H9 (cell line): ENCODE results near the gene DIP2C. TPM values are rescaled to one million over a fixed set of nuclear protein-coding genes. Genes with fewer than 3 reads are reported as not detected.
A peak's percentile ranks its signal among the peaks of the same experiment; 100 is the strongest.

Experiments used
- DNase-seq: peaks from one replicate; pipeline ENCODE4 v3.0.0-alpha.2; 2017
- H2AFZ ChIP-seq: one replicate; pipeline ENCODE4 v1.6.1; 2013; ENCODE audit warnings: mild to moderate bottlenecking, low read length, control low read depth, moderate library complexity
- H2AK5ac ChIP-seq: 2 replicates; pipeline ENCODE4 v1.6.1; 2013; ENCODE audit warnings: low read length, control low read depth, mixed read lengths; ENCODE audit not compliant: insufficient read length
- H2BK120ac ChIP-seq: one replicate; pipeline ENCODE4 v1.6.1; 2013; ENCODE audit warnings: low read depth, mild to moderate bottlenecking, low read length, control low read depth, inconsistent platforms; ENCODE audit not compliant: poor library complexity, severe bottlenecking
- H2BK12ac ChIP-seq: 2 replicates; pipeline ENCODE4 v1.6.1; 2013; ENCODE audit warnings: low read length, control low read depth, mixed read lengths, low read depth; ENCODE audit not compliant: insufficient read length
- H2BK15ac ChIP-seq: 2 replicates; pipeline ENCODE4 v1.6.1; 2013; ENCODE audit warnings: low read depth, low read length, control low read depth
- H2BK20ac ChIP-seq: one replicate; pipeline ENCODE4 v1.6.1; 2013; ENCODE audit warnings: low read depth, mild to moderate bottlenecking, low read length, control low read depth, inconsistent platforms; ENCODE audit not compliant: poor library complexity, severe bottlenecking
- H2BK5ac ChIP-seq: 2 replicates; pipeline ENCODE4 v1.6.1; 2013; ENCODE audit warnings: low read length, control low read depth, mixed read lengths; ENCODE audit not compliant: insufficient read length
- H3K14ac ChIP-seq: 2 replicates; pipeline ENCODE4 v1.6.1; 2013; ENCODE audit warnings: low read length, control low read depth; ENCODE audit not compliant: insufficient read depth
- H3K18ac ChIP-seq: 2 replicates; pipeline ENCODE4 v1.6.1; 2013; ENCODE audit warnings: low read depth, mild to moderate bottlenecking, mixed read lengths, low read length, control low read depth; ENCODE audit not compliant: insufficient read length
- H3K23ac ChIP-seq: 2 replicates; pipeline ENCODE4 v1.6.1; 2013; ENCODE audit warnings: low read length, control low read depth, mixed read lengths, low read depth; ENCODE audit not compliant: insufficient read length
- H3K23me2 ChIP-seq: 2 replicates; pipeline ENCODE4 v1.6.1; 2013; ENCODE audit warnings: low read depth, mild to moderate bottlenecking, mixed read lengths, low read length, control low read depth; ENCODE audit not compliant: insufficient read length, poor library complexity, severe bottlenecking
- H3K27ac ChIP-seq: 2 replicates; pipeline ENCODE4 v1.5.1; 2013; ENCODE audit warnings: low read length, control low read depth, mixed read lengths, low read depth; ENCODE audit not compliant: insufficient read length
- H3K27me3 ChIP-seq: 2 replicates; pipeline ENCODE4 v1.6.1; 2013; ENCODE audit warnings: low read length, control low read depth, inconsistent platforms; ENCODE audit not compliant: insufficient read depth
- H3K4ac ChIP-seq: 2 replicates; pipeline ENCODE4 v1.6.1; 2013; ENCODE audit warnings: low read depth, mild to moderate bottlenecking, control low read depth, inconsistent platforms, low read length, moderate library complexity
- H3K4me1 ChIP-seq: 2 replicates; pipeline ENCODE4 v1.6.1; 2013; ENCODE audit warnings: low read length, control low read depth, inconsistent platforms; ENCODE audit not compliant: insufficient read depth
- H3K4me2 ChIP-seq: 2 replicates; pipeline ENCODE4 v1.6.1; 2013; ENCODE audit warnings: low read length, control low read depth, mixed read lengths; ENCODE audit not compliant: insufficient read length, insufficient read depth
- H3K56ac ChIP-seq: 2 replicates; pipeline ENCODE4 v1.6.1; 2013; ENCODE audit warnings: low read depth, mild to moderate bottlenecking, mixed read lengths, low read length, control low read depth; ENCODE audit not compliant: insufficient read length
- H3K79me1 ChIP-seq: 2 replicates; pipeline ENCODE4 v1.6.1; 2013; ENCODE audit warnings: low read depth, mild to moderate bottlenecking, moderate library complexity, low read length, control low read depth, inconsistent platforms; ENCODE audit not compliant: insufficient read depth, poor library complexity, severe bottlenecking
- H3K79me2 ChIP-seq: 2 replicates; pipeline ENCODE4 v1.6.1; 2013; ENCODE audit warnings: low read length, control low read depth, inconsistent platforms; ENCODE audit not compliant: insufficient read depth
- H3K9ac ChIP-seq: 2 replicates; pipeline ENCODE4 v1.6.1; 2013; ENCODE audit warnings: low read length, control low read depth, mixed read lengths; ENCODE audit not compliant: insufficient read length; ENCODE audit errors: extremely low read depth
- H3K9me3 ChIP-seq: one replicate; pipeline ENCODE4 v1.6.1; 2013; ENCODE audit warnings: low read depth, low read length, inconsistent platforms; ENCODE audit not compliant: control insufficient read depth
- H3T11ph ChIP-seq: one replicate; pipeline ENCODE4 v1.6.1; 2013; ENCODE audit warnings: mild to moderate bottlenecking, low read length, control low read depth, inconsistent platforms
- H4K20me1 ChIP-seq: one replicate; pipeline ENCODE4 v1.6.1; 2013; ENCODE audit not compliant: control insufficient read depth, insufficient read length, insufficient read depth
- H4K5ac ChIP-seq: 2 replicates; pipeline ENCODE4 v1.6.1; 2013; ENCODE audit warnings: low read depth, mild to moderate bottlenecking, mixed read lengths, low read length, control low read depth; ENCODE audit not compliant: insufficient read length
- H4K8ac ChIP-seq: replicated peaks from 2 replicates; pipeline ENCODE4 v1.6.1; 2013; ENCODE audit warnings: low read length, control low read depth, mixed read lengths, low read depth; ENCODE audit not compliant: insufficient read length
- H4K91ac ChIP-seq: 2 replicates; pipeline ENCODE4 v1.6.1; 2013; ENCODE audit warnings: low read depth, mild to moderate bottlenecking, moderate library complexity, mixed read lengths, low read length, control low read depth; ENCODE audit not compliant: insufficient read length
- H3K27ac Mint-ChIP-seq, 3 experiments: 2 replicates in 2 of 3; 3 replicates in 1 of 3; pipeline ENCODE4 v1.8.0; 2020 to 2021; ENCODE audit warnings: mixed read lengths in 3 of 3, mild to moderate bottlenecking in 1 of 3, moderate library complexity in 1 of 3
- H3K27me3 Mint-ChIP-seq: 2 replicates; pipeline ENCODE4 v1.8.0; 2021; ENCODE audit warnings: low read depth, mild to moderate bottlenecking, moderate library complexity, mixed read lengths
- H3K36me3 Mint-ChIP-seq, 3 experiments: 2 replicates in 2 of 3; 3 replicates in 1 of 3; pipeline ENCODE4 v1.8.0; 2020 to 2021; ENCODE audit warnings: low read depth in 3 of 3, mixed read lengths in 3 of 3; ENCODE audit not compliant: insufficient read depth in 1 of 3
- H3K4me1 Mint-ChIP-seq, 2 experiments: 2 replicates each; pipeline ENCODE4 v1.8.0; 2020; ENCODE audit warnings: mixed read lengths in 2 of 2
- H3K4me3 Mint-ChIP-seq, 2 experiments: 2 replicates in 1 of 2; 3 replicates in 1 of 2; pipeline ENCODE4 v1.8.0; 2020 to 2021; ENCODE audit warnings: mild to moderate bottlenecking in 2 of 2, mixed read lengths in 2 of 2, moderate library complexity in 1 of 2
- H3K9me3 Mint-ChIP-seq, 2 experiments: 2 replicates in 1 of 2; 3 replicates in 1 of 2; pipeline ENCODE4 v1.8.0; 2020; ENCODE audit warnings: mild to moderate bottlenecking in 2 of 2, mixed read lengths in 2 of 2, moderate library complexity in 1 of 2
- WGBS: extraction: QIAGEN DNeasy Blood & Tissue Kit; methylation state at CpG from one replicate; pipeline ENCODE4 v1.1.7; 2013; ENCODE audit warnings: missing lambda C conversion rate, low lambda C conversion rate, mixed read lengths; ENCODE audit not compliant: insufficient read length; ENCODE audit errors: extremely low coverage; 5-methylcytosine and 5-hydroxymethylcytosine counted together
- total RNA-seq: library from RNA; stranded (reverse); gene quantifications from 2 replicates; pipeline ENCODE4 v1.2.1, GENCODE V29; 2021
- TF ChIP-seq, protein P1 (sequence below): fragments of 200-600 bp; sonication (generic); conservative IDR thresholded peaks from 3 replicates; pipeline ENCODE4 v1.8.0; 2021; ENCODE audit warnings: antibody characterized with exemption, mild to moderate bottlenecking

DIP2C gene
- total RNA-seq, 1 experiment from 2014 or later, result 7.9 TPM

DNA sequence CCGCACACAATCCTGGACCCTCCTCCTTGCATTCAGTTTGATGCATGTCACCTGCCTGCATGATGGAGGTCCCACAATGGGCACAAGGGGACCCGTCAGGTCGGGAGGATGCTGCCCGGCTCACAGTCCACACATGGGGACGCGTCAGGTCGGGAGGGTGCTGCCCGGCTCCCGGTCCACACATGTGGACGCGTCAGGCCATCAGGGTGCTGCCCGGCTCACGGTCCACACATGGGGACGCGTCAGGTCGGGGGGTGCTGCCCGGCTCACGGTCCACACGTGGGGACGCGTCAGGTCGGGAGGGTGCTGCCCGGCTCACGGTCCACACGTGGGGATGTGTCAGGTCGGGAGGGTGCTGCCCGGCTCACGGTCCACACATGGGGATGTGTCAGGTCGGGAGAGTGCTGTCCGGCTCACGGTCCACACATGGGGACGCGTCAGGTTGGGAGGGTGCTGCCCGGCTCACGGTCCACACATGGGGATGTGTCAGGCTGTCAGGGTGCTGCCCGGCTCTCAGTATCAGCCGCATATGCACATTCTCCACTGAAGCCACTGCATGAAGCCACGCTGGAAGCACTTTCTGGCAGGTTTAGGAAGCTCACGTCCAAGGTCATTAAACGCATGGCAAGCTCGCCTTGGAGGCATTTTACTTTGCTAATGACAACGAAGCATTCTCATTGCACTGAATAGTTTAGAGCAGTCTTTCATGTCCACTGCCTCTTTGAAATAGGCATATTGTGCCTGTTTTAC, 50.3 kb downstream of the DIP2C start:
- Mint-ChIP-seq H3K27me3 (no peaks in the 10 kb centered on the region), H3K9me3 (no peaks in the 10 kb centered on the region), H3K36me3 (no peaks in the 10 kb centered on the region), H3K4me1 (peaks cover 21 to 22% of the 10 kb centered on the region in 2 experiments), H3K4me3 (no peak overlapping the region), H3K27ac (no peak overlapping the region)
- no peaks in the 10 kb centered on the region for H3K9me3 ChIP-seq
- H3K4me2 ChIP-seq, result no peak overlapping the region
- H3K27ac ChIP-seq, result no peak overlapping the region
- peaks cover 2% of the 10 kb centered on the region; the same call in 1 of the 2 replicates for H3K4me1 ChIP-seq
- H3K79me1 ChIP-seq, result peaks cover 7% of the 10 kb centered on the region
- WGBS, result no CpG with 5 or more reads among the region's 42 CpGs
- no peaks in the 10 kb centered on the region for H3K23me2 ChIP-seq
- no peak overlapping the region for H3K9ac ChIP-seq
- no peak overlapping the region for H2AK5ac ChIP-seq
- no peak overlapping the region for H3K18ac ChIP-seq
- H2BK20ac ChIP-seq, result no peak overlapping the region
- TF ChIP-seq, protein P1, sequence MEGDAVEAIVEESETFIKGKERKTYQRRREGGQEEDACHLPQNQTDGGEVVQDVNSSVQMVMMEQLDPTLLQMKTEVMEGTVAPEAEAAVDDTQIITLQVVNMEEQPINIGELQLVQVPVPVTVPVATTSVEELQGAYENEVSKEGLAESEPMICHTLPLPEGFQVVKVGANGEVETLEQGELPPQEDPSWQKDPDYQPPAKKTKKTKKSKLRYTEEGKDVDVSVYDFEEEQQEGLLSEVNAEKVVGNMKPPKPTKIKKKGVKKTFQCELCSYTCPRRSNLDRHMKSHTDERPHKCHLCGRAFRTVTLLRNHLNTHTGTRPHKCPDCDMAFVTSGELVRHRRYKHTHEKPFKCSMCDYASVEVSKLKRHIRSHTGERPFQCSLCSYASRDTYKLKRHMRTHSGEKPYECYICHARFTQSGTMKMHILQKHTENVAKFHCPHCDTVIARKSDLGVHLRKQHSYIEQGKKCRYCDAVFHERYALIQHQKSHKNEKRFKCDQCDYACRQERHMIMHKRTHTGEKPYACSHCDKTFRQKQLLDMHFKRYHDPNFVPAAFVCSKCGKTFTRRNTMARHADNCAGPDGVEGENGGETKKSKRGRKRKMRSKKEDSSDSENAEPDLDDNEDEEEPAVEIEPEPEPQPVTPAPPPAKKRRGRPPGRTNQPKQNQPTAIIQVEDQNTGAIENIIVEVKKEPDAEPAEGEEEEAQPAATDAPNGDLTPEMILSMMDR, result no peak
- H3K27me3 ChIP-seq, result no peaks in the 10 kb centered on the region
- H4K5ac ChIP-seq, result no peak overlapping the region
- no peak overlapping the region for H2BK15ac ChIP-seq
- no peak overlapping the region for H3K23ac ChIP-seq
- peak overlapping the region; percentile 8; the same call in 1 of the 2 replicates for H3K14ac ChIP-seq
- no peaks in the 10 kb centered on the region for H4K20me1 ChIP-seq
- H2BK5ac ChIP-seq, result no peak overlapping the region
- H2BK12ac ChIP-seq, result no peak overlapping the region
- H2AFZ ChIP-seq, result no peak overlapping the region
- peaks cover 7% of the 10 kb centered on the region; the same call in 1 of the 2 replicates for H3K79me2 ChIP-seq
- H4K8ac ChIP-seq, result no peak overlapping the region
- no peak overlapping the region for H4K91ac ChIP-seq
- H3K4ac ChIP-seq, result no peak overlapping the region
- no peak overlapping the region for H3K56ac ChIP-seq
- no peak for DNase-seq
- no peak overlapping the region for H2BK120ac ChIP-seq
- no peak overlapping the region for H3T11ph ChIP-seq
